ENCODE data around the gene ATF2.
"Not testable (repeated sequence)": the region's sequence is repeated elsewhere in the genome, so short reads cannot be mapped to it uniquely, and the experiment has no call there.

Gene ATF2

DNA sequence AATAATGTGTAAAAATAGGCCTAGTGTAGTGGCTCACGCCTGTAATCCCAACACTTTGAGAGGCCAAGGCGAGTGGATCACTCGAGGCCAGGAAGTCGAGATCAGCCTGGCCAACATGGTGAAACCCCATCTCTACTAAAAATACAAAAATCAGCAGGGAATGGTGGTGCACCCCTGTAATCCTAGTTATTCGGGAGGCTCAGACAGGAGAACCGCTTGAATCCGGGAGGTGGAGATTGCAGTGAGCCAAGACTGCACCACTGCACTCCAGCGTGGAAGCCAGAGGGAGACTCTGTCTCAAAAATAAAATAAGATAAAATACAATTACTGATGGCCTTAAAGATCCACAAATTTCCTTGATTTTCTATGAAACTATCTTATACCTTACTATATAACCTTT lies 3.8 kb downstream of the ATF2 start:
- no peak for DNase-seq

DNA sequence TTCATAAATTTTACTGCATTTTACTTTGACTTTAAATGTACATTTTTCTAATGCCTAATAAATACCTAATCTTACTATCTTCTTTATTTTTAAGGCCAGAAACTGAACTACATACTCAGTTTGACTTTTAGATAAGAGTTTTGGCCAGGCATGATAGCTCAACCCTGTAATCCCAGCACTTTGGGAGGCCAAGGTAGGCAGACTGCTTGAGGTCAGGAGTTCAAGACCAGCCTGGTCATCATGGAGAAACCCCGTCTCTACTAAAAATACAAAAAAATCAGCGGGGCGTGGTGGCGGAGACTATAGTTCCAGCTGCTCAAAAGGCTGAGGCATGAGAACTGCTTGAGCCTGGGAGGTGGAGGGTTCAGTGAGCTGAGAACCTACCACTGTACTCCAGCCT lies 9.1 kb downstream of the ATF2 start:
- DNase-seq, result no peak

DNA sequence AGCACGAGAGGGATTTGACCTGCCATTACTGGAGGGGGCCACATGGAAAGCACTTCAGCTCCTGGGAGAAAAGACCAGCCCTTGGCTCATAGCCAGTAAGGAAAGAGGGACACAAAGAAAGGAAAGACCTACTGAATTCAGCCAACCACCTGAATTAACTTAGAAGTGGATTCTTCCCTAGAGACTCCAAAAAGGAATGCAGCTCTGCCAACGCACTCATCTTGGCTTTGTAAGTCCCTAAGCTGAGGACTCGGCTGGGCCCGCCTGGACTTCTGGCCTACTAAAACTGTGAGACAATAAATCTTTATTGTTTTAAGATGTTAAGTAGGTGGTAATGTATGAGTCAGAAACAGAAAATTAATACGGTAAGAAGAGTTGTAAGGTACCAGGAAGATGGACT lies 11.5 kb downstream of the ATF2 start:
- DNase-seq, result no peak

DNA sequence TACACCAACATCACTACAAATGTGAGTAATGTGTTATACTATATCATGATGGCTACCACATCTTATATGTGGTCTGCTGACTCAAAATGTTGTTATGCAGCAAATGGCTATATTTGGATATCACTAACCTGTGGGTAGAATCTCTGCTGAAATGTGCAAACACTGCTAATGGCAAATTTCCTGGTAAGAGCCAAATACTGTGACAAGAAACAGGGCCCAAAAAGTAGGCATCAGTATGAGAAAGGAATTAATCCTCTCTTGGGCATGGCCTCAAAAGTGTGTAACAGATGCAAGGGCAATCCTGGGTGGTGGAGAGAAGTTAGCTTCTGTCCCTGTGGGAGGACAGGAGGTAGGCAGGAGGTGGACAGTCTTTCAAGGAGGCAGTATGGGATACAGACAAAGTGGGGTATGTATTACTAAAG lies 13.3 kb downstream of the ATF2 start:
- DNase-seq, result no peak

DNA sequence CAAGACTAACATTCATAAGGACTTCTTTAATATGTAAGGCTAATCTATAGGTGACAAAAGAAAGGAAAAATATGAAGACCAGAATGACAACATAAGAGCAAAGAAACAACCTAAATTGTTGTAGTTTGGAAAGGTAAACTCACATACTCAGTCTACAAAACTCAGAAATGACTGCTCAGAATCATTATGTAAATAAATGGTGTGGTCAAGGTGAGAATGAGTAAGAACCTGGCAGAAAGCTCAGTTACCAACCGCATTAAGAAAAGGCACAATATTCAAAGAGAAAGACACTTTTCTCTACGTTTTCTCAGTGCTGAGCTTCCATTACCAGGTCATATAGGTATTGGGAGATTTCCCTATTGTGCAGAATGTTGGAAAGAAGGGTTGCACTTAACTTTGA lies 15.8 kb downstream of the ATF2 start:
- no peak for DNase-seq

DNA sequence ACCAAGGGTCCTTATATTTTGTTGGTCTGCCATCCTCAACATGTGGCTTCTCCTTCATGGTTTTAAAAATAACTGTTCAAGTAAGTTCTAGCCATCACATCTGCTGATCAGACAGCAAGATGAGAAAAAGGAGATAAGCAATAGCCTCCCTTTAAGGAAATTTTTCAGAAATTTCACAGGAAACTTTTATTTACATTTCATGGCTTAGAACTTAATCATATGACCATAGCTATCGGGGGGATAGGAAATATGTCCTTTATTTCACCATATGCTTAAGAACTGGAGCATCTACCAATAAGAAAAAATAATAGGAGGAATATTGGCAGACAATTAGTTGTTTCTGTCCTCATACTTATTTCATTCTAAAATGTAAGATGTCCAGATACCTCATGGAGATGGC lies 16.2 kb downstream of the ATF2 start:
- no peak for DNase-seq

DNA sequence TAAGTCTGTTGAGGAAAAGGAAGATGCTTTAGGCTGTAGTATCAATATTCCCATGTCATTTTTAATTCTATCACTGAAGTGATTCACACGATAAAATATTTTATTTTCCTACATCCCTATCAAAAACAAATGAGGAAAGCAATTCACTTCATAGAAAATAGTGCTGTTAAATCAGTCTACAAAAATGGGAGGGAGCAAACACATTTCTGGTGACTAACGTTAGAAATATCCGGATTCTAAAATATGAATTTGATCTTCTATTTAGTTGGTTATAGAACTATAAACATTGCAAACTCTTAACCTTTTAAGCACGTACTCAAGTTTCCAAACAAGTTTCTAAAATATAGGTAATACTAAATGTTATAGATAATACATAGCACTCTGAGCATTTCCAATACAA lies 20.8 kb downstream of the ATF2 start:
- no peak for DNase-seq

DNA sequence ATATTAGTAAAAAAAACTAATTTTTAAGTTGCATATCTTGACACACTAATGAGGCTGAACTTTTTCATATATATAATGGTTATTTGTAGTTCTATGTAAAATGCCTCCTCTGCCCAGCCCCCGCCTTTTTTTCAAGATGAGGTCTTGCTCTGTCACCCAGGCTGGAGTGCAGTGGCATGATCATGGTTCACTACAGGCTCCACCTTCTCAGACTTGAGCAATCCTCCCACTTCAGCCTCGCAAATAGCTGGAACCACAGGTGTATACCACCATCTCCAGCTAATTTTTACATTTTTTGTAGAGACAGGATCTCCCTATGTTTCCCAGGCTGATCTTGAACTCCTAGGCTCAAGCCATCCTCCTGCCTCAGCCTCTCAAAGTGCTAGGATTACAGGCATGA lies 24.3 kb downstream of the ATF2 start:
- DNase-seq, result no peak

DNA sequence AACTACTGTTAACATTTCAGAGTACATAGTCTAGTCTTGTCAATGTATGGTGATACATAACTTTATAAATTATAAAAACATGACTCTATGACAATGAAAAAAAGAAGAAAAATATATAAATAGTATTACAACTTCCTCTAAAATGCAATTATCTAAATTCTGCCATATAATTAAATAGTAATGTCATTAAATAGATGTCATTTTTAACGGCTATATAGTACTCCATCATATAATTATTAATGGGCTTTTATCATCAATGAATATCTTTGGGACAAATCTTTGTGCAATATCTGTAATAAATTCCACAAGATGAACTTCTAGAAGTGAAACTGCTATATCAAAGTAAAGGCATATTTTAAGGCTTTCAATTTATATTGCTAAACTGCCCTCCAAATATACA lies 24.8 kb downstream of the ATF2 start:
- DNase-seq, result no peak

DNA sequence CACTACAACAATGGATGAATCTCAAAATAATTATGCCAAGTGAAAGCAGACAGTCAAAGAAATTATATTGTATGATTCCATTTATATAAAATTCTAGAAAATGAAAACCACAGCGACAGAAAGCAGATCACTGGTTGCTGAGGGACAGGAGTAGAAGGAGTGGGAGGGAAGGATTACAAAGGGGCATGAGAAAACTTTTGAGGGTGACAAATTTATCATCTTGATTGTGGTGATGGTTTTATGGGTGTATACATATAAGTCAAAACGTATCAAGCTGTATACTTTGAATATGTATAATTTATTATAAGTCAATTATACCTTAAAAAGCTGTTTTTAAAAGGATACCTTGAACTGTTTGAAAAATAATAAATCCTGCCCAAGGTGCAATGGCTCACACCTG lies 27.7 kb downstream of the ATF2 start:
- DNase-seq, result no peak

DNA sequence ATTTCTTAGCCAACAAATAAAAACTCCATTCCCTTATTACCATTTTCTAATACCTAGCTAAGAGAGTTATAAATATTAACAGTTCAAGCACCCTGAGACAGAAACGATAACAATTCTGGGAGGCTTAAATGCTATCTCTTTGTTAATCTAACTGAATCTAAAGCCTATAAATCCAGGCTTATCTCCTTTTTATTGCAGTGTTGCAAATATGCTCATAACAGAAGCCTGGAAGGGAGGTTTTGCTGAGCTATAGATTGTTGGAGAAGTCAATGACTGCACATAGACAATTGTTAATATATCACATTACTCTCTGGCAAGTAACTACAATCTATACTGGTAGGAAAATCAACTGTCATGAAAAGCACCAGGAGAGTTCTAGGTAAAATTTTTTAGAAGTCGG lies 30.2 kb downstream of the ATF2 start:
- no peak for DNase-seq

DNA sequence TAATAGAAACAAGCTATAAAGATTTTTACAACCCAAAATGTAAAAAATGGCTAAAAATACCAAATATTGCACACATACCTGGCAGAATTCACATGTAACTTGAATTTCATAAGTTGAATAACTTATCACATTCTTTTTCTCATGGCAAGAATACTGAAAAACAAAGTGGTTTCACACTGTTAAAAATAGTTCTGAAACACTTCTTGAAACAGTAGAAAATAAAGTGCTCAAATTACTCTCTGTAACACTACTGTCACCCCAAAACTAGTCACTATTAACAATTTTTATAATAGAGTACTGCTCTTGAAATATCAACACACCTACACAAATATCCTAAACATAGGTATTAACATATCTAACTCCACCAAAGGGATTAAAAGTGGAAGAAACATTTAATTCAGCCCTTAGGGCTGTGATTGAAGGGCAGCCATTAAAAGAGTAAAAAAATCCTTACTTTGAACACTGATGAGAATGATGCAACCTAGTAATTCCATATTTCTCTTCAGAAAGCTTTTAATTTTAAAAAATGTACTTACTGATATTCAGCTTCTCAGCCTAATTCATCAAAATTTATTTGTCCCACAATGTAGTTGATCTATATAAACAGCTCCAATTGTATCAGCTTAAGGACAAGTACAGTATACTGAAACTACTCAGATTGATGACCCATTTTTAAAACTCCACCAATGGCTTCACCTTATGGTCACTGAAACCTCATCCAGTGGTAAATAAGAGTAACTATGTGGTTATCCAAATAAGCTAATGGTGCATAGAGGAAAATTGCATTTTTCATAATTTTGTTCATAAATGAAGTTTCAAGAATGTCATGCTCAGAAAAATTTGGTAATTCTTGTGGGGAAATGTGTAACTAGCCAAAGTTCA lies 31.4 kb downstream of the ATF2 start:
- no peak for DNase-seq

DNA sequence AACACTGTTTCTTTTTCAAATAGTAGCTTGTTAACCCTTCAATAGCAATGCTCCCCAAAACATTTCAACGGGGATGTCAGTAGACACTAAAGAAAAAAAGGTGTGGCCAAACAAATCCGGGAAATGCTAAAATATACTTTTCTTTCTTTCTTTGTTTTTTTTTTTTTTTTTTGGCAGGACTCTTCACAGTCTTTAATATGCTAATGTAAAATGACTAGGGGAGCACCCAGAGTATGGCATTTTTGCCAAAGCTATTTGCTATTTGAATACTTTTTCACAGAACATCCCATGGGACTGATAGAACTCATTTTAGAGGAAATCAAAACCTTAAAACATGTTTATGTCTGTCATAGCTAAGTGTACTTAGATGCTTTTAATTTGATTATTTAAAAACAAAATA lies 32.1 kb downstream of the ATF2 start:
- DNase-seq, result no peak

DNA sequence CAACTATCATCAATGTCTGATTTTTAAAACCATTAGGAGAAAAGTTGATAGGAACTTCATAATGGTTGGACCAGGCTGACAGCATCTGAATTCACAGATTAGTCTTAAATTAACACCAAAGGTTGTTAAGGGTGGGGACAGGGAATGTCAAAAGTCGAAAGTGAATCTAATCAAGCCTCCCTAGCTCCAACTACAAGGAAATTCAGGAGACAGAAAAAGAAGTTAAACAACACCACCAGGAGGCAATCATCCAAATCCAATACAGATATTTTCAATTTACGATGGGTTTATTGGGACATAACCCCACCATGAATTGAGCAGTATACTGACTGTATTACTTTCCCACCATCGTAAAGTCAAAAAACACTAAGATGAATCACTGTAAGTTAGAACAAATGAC lies 32.8 kb downstream of the ATF2 start:
- DNase-seq, result no peak

DNA sequence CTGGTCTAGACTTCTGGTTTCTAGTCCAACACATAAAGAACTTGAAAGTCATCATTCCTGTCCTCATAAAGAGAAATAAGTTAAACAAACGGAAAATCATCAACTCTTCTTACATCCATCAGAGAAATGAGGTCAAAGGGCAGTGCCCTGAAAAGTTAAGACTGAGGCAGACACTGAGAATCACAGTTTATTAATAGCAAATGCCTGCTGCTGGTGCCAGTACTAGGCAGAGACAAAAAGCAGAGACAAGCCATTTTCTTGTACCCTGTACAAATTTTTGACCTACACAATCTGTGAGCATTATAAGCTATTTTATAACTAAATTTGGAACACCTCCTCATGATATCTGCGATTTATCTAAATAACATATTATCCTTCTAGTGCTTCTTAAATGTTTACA lies 36.8 kb downstream of the ATF2 start:
- no peak for DNase-seq

DNA sequence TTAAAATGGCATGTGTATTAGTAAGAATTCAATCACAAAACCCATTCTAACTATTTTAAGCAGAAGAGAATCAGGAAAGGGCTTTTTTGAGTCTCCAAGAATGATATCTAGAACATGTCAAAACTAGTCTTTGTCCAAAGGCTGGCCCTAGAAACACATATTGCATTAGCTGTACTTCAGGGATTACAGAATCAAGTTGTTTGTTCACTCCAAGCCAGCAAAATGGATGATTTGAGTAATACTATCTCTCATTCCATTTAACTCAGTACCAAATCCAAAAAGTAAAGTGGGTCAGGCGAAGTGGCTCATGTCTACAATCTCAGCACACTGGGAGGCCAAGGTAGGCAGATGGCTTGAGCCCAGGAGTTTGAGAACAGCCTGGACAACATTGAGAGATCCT lies 41.3 kb downstream of the ATF2 start:
- no peak for DNase-seq

DNA sequence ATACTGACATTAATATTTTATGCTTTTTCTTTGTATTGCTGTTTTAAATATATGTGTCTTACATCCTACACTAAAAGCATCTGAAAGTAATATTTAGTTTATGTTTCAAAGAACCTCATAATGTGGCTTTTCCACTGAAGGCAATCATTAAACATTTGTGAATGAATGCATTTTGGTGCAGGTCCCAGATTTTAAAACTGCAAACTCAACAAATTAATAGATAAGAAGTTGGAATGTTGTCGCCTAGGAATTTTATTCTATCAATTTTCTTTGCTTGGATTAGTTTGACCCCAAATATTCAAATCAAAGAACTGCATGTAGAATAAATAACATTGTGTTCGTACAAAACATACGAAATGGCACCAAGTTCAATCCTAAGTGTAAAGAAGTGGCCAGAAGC lies 44.7 kb downstream of the ATF2 start:
- no peak for DNase-seq

DNA sequence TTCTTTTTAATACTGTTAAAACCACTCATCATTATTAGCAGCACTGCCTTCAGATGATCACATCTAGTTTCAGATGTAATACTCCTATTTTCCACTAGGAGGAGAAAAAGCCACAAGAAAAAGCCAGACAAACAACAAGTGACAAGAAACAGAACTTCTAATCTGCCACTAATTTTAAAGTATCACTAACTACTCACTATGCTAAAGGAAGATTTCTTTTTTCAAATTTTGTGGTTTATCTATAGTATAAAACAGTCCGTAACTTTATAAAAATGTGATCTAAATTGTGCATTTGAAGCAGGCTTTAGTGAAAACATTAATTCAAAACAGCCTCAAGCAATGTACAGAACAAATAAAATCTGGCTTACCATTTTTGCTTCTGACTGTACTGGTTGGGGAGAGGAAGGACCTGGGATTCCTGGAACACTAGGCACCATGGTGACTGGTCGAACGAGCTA lies 56.8 kb downstream of the ATF2 start:
- no peak for DNase-seq

DNA sequence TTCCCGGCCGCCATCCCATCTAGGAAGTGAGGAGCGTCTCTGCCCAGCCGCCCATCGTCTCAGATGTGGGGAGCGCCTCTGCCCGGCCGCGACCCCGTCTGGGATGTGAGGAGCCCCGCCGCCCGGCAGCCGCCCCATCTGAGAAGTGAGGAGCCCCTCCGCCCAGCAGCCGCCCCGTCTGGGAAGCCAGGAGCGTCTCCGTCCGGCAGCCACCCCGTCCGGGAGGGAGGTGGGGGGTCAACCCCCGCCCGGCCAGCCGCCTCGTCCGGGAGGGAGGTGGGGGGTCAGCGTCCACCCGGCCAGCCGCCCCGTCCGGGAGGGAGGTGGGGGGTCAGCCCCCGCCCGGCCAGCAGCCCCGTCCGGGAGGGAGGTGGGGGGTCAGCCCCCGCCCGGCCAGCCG lies 59.9 kb downstream of the ATF2 start:
- not testable (repeated sequence) for DNase-seq

DNA sequence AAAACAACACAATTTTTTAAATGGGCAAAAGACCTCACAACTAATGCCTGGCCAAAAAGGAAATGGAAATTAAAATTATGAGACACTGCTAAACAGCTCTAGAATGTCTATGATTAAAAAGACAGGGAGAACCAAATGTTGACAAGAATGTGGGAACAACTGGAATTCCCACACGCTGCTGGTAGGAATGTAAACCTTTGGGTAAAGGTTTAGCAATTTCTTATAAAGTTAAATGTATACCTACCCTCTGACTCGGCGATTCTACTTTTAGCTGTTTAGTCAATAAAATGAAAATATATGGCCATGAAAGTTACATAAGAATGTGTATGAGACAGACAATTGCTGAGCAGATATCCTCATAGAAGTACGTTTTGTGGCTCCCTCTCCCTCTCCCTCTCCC lies 60.9 kb downstream of the ATF2 start:
- no peak for DNase-seq

DNA sequence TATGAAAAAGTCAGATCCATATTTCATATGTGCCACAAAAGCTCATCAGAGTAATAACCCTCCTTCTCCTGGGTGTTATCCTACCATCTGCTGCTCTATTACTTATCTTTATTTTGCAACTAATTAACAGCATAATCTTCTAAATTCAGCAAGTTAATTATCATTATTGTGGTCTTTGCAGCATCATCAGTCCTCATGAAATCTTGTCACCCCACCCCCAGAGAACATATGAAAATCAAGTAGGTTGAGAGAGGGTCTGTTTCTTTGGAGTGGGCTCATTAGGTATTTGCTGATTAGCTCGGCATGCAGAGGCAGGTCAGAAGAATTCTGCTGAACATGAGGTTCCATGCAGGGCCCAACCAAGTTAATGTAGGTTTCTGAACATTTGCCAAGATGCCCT lies 64.8 kb downstream of the ATF2 start:
- no peak for DNase-seq

DNA sequence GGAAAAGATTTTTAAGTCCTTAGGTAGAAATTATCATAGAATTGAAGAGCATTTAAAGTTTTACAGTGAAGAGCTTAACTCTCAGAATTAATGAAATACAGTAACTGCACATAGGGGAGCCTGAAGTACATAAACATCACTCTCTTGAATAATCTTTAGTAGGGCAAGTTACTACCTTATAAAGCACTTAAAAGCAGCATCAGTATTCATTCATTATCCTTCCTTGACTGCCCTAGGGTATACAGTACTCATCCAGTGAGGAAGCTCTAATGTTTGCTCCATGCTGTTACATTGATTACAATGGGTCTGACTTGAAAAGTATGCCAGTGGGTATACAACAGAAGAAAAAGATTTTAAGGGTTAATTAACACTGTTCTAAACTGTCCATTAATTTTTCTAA lies 66.5 kb downstream of the ATF2 start:
- DNase-seq, result no peak

DNA sequence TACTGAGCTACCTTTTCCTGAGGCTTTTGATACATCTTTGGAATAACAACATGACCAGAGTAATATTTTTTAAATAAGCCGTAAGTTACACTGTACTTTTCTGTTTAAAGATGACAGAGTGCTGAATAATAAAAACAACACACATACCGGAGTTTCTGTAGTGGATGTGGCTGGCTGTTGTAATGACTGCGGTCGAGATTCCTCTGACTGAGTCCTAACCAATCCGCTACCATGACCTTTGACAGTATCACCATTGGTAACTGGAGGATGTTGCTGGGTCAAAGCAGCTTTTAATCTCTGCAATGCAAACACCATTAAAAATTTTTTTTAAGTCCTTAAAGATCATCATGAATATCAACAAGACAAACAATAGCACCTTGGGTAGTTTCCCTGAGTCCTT lies 70.7 kb downstream of the ATF2 start:
- no peak for DNase-seq

DNA sequence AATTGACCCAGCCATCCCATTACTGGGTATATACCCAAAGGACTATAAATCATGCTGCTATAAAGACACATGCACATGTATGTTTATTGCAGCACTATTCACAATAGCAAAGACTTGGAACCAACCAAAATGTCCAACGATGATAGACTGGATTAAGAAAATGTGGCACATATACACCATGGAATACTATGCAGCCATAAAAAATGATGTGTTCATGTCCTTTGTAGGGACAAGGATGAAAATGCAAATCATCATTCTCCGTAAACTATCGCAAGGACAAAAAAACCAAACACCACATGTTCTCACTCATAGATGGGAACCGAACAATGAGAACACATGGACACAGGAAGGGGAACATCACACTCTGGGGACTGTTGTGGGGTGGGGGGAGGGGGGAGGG lies 83.9 kb downstream of the ATF2 start:
- DNase-seq, result not testable (repeated sequence)

DNA sequence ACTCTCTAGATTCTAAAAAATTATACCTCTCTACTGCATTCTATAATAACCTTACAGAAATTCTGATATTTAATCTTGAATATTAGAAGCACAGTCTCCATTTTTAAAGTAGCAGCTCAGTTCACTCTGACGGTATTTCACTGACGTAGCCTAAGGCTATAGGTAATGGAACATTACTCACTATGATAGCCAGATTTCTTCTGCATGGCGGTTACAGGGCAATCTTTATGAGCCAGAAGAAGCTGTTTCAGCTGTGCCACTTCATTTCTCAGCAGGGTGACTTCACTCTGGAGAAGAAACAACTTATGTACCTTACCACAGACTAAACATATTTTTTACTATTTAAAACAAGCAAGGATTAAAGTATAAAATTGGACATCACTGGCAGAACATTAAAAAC lies 87.5 kb downstream of the ATF2 start:
- no peak for DNase-seq

All from stimulated activated CD4-positive, alpha-beta T cell treated with anti-CD3 and anti-CD28 coated beads, Interleukin-12 subunit alpha, Interleukin-12 subunit beta, amount 100 ng/mL, for 4 hours (primary cell).